ENCODE measurements around the gene ATXN7L2. TPM values are rescaled to one million over a fixed set of nuclear protein-coding genes. Genes with fewer than 3 reads are reported as not detected.

ATXN7L2 gene
- total RNA-seq, 1 experiment from 2014 or later: 1.9 TPM

DNA sequence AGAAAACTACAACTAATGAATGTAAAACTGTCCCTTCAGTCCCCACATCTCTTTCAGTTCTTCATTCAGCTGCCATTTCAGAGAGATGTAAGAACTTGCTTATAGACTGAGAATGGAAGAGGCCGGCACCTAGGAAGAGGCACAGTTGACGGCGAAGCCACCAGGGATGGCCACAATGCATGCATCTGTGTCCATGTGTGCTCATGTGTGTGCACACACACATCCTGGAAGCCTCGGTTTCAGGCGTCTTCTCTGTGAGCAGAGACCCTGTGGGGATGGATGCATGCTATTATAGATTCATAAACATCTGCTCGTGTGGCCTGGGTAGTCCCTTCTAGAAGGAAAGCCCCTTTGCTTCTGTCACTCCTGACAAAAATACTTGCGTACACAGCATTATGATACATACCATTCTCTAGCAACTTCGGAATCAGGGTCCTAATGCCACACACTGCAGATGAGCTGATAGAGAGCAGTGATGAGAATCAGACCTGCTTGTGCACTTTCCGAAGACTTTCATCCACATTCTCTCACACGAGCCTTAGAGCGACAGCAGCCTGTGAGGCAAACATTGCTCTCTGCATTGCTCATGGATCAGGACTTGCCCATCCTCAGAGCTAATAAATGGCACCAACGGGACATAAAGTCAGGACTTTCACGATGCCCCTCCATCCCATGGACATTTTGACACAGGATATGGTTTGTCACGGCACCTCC lies 43.5 kb downstream of the ATXN7L2 start:
- DNase-seq (ENCODE audit: low spot score): no peak

DNA sequence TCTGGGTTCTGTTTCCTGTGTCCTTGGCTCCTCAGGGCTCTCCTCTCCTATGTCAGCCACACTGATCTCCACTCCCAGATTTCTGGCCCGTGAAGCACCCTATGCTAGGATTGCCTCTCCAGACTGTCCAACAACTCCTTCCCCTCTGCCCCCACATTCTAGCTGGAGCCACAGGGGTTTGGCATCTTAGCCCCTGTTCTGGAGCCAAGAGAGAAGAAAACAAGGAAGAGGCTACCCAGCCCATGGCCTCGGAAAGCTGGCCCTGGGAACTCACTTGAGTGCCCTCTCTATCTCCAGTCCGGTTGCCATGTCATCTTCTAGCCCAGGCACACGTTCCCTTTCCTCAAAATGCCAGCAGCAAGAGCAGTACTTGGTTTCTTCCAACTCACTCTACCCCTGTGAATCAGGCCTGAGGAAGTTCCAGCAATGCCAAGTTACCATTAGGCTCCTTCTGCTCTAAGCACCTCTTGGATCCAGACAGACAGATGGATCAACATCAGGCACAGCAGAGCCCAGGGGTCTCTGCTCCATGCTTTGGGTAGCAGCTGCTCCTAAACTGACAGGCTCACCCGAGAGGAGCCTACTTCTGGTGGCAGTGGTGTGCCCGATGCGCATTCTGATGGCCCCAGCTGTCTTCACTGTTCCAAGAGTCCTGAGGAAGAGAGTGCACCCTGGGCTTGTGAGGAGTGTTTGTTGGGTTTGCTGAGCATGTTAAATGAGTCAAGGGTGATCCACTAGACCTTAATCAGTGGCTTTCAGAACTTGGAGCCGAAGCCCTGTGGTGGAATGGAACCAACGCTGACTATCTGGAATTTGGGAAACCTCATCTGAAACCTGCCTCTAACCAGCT lies 44.4 kb downstream of the ATXN7L2 start:
- DNase-seq (ENCODE audit: low spot score): no peak

DNA sequence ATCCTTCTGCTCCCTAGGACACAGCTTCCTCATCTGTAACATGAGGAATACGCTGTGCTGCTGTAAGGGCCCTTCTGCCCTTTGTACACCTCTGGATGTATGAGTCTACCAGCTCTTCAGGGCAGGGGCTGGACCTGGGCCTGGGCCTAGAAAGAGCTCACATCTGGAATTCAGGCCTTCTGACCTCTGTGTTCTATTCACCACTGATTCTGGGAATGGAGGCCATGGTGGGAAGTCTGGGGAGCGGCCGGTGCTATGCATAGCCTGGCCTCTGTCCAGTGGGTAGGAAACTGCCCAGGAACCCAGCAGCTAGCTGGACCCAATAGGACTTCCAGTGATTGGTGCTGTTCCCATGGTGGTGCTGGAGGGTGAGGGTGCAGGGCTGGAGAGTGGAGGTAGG lies 45.0 kb downstream of the ATXN7L2 start:
- DNase-seq (ENCODE audit: low spot score): no peak

DNA sequence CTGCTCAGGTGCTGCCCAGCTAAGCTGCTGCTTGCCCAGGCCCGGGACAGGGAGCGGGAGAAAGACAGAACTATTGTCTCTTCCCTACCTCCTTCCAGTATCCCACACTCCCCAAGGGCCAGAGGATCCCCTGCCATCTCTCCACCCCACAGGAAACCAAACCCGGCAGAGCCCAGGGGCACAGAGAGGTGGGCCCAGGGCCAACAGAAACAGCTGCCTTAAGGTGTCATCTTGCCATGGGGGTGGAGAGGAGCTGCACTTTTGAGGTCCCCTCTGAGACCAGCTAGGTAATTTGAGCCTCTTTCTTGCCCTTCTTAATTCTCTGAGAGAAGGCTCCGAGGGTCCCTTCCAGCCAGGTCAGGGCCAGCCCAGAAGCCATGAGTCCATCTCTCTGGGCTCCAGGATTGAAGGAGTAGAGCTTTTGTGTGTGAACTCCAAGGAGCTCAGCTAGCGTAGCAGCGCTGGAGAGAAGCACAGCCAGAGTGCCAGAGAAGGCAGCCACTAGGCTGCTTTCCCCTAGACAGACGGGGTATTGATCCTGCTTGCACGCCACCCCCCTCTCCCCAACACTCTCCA lies 46.3 kb downstream of the ATXN7L2 start:
- DNase-seq (ENCODE audit: low spot score): no peak

DNA sequence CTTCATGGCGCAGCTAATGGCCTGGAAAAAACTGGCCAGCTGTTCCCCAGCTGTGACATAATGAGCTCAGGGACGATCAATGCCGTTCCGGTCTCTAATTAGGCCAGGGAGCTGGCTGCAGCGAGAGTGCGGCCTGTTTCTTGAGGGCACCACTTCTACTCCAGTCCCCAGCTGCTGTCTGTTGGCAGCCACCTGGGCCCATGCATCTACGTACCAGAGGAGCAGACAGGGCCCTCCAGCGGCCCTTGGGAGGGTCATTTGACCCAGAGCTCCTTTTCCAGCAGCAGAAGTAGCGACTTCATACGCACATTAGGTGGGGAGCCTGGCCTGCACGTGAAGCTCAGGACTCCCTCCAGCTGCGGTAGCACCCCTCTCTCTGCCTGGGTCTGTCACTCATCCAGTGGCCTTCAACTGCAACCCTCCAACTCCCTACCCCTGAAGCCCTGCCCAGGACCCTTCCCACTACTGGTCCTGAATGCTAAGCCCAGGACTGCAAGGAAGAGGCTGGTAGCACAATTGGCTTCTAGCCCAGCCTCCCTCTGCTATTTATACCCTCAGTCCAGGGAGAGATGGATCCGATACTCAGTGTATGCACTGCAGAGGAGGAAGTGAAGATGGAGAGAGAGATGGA lies 46.9 kb downstream of the ATXN7L2 start:
- no peak for DNase-seq (ENCODE audit: low spot score)

DNA sequence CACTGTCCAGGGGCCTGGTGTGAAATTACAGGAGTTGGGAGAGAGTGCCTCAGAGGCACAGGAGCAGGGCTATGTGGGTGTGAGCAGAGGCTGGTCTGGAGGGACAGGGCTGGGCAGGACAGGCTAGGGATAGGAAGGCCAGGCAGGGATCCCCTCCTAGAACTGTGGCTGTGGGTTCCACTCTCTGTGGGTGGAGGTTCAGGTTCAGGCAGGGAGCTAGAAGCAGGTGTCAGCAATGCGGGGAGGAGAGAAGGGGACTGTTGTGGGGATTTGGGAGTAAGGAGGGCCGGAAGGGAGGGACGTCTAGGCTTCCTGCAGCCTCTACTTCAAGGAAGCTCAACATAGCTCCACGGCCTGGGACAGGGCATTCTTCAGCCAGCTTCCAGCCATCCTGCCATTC lies 47.7 kb downstream of the ATXN7L2 start:
- no peak for DNase-seq (ENCODE audit: low spot score)

DNA sequence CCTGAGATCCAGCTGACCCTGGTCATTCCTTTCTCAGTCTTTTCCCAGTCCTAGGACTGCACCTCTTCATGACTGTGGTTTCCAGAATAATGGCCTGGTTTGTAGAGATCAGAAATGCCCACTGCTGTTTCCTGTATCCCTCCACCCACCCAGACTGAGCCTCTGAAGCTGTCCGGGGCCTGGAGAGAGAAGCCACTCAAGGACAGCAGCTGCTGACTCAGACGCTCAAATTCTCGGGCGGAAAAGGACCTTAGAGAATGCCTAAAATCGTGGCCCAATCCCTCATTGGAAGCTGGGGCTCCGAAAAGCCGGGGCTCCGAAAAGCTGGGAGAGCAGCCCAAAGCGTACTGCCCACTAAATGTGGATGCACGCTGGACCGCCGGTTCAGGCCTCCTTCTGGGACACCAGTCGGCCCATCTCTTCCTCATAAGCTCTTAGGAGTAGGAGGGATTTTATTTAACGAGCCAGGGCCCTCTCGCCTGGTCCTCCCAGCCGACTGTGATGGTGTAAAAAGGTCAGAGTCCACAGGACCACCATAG lies 48.2 kb downstream of the ATXN7L2 start:
- DNase-seq (ENCODE audit: low spot score): no peak

DNA sequence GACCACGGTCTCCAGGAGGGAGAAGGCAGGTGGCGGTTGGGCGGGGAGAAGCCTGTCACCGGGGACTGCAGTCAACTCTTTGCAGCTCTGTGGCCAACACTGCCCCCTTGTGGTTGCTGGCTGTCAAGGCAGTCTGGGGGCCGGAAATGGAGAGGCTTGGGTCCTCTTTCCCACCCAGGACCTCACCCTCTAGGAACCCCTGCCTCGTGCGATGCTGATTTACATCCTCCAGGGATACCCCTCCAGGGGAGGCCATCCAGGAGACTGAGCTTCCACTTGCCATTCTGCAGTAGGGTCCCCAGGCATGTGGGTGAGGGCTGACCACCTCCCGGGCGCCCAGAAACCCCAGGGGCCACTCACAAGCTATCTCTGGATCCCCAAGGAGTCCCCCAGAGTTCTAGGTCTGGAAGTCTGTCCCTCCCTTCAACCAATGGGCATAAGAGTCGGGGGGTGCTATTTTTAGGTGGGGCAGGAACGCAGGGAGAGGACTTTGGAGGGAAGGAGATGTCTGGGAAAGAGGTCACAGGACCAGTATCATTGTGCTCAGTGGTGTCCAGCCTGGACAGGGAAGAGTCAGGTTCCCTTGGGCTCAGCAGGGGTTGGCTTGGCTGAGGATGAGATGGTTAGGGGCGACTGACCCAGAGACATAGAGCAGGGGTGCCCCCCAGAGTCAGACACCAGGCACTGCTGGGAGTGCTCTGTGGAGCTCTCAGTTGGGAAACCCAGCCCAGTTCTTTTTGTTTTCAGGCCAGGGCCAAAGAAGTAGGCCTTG lies 48.8 kb downstream of the ATXN7L2 start:
- DNase-seq (ENCODE audit: low spot score): peak; percentile 65

DNA sequence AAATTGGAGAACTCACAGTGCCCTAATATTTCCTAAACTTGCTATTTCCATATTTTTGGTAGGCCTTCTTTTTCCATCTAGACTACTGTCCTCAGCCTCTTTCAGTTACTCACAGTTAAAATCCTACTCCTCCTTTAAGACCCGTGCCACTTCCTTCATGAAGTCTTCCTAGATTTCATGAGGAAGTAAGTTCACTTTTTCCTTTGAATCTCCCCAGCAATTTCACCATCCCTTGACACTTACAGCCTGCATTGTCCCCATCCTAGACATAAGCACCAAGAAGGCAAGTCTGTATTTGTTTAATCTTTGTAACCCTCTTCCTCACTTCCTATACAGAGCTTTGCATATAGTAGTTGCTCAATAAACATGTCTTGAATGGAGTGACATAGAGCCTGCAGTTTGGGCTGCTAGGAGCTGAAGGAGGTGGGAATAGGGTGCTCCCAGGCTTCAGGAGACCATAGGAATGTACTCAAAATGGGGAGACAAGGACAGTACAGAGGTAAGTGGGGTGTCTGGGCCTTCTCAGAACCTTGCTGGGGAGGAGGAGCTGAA lies 50.7 kb downstream of the ATXN7L2 start:
- DNase-seq (ENCODE audit: low spot score): no peak

DNA sequence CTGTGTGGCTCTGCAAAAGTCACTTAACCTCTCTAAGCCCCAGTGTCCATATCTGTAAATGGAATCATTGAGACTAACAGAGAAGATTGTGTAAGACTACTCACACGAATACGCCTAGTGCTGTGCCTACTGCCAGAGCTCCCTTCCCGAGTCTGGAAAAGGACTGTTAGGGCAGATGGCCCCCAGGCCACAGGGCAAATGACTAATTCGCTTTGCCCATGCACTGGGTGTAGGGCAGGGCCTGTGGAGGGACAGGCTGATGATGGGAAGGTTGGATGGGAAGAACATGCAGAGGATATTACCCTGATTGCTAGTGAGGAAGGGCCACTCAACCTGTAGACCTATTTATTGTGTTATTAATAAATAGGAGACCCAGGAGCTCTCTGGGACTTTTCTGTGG lies 51.8 kb downstream of the ATXN7L2 start:
- no peak for DNase-seq (ENCODE audit: low spot score)

DNA sequence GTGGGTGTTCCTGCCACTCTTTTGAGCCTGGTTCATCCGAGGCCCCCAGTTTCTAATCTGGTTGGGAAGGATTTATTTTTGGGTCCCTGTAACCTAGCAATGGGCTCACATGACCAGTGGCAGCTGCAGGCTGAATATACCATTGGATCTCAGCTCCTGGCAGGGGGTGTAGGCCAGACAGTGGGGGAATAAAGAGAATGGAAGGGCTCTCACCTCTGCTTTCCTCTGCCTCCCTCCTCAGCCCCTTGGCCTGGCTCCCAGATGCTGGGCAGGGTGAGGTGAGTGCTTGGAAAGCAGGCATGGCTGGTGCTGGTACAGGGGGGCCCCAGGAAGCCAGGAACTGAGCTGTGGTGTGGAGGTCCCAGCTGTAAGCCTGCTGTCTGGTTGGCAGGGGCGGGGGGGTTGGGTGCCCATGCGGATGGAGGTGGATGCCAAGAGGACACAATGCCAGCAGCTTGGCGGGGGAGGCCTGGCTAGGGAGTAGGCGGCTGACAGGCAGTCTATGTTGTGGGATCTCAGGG lies 52.3 kb downstream of the ATXN7L2 start:
- no peak for DNase-seq (ENCODE audit: low spot score)

DNA sequence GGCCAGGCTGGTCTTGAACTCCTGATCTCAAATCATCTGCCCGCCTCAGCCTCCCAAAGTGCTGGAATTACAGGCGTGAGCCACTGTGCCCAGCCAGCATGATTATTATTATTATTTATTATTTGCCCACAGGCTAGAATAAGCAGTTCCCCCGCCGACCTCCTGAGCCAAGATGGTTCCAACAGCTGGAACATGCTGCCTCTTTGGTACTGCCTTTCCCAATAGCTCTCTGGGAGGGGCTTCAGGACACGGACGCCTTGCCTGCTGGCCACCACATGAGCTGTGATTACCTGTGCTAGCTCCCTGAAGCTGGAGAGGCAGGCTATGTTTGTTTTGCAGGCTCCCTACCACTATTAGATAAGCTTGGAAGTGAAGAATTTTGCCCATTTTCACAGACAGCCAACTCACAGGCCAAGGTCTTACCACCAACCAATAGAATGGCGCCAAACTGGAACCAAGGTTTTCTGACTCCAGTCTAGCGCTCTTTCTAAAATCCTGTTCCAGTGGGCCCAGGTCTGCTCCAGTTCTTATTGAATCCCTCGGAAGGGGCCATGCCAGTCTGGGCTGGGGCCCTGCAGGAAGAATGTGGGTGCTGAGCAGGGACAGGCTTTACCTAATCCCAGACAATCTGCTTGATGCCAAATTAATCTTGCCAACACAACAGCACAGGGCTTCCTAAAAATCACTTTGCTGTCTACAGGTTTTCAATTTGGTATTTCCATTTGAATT lies 53.9 kb downstream of the ATXN7L2 start:
- no peak for DNase-seq (ENCODE audit: low spot score)

DNA sequence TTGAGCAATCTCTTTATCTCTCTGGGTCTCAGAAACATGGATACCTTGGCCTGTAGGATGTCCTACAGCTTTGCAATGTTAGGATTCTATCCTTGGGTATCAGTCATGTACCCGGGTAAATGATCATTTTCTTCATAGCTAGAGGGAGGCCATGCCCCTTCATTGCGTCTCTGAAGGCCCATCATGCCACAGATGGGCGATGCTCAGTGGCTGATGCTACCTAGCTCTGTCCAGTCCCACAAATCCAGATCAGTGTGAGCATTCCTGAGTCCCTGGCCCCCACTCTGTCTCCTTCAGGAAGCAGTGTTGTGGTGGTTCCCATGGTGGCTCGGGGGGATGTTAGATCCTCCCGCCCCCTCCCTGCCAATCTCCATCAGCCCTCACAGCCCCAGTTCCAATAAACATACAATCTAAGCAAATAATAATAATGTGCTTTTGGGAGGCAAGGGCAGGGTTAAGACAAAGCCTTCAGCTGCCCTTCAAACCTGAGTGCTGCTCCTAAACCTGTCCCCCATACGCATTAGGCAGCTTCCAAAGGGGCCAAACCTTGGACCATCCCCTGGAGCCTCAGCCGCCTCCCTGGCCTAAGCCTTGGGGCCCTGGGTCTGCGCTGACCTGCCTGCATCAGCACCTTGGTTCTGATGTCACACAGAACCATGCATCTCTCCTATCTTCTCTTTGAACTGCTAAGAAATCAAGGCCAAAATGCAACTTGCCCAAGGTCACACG lies 55.3 kb downstream of the ATXN7L2 start:
- DNase-seq (ENCODE audit: low spot score): no peak

DNA sequence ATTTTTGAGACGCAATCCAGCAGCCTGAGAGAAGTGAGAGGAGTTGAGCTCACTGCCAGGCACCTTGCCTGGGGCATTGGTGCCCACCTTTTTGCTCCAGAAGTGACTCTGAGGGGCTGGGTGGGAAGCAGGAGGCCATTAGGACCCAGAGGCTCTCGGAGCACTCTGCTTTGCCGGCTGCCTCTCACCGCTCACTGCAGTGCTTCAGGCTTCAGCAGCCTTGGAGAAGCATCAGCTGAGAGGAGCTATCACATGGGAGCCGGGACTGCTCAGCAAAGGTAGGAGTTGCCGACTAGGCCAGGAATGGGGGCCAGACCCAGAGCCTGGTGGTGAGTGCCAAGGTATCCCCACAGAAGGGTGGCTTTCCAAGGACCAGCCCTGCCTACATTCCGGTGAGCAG lies 56.0 kb downstream of the ATXN7L2 start, which contains the start of gene GPR61:
Gene GPR61 (plus strand): TSS at position 197 of the 400 bp plus-strand sequence. CDS start 3,151 bp downstream, outside the sequence.
- no peak for DNase-seq (ENCODE audit: low spot score)

DNA sequence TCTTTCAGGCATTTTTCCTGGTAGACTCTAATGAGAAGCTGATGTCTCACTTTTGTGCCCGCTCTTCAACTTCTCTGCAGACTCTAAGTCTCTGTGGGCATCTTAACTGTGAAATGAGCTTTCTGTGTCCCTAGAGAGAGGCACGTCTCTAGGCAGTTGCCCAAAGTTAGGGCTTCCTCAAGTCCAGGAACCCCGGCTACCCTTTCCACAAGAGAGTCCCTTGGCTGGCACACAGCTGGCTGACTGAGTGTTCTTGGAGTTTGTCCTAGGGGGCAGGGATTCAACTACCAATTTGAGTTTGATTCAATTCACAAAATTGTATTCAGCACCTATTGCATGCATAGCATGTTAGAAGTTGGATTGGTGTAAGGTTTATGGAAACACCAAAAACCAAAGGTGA lies 57.4 kb downstream of the ATXN7L2 start:
- no peak for DNase-seq (ENCODE audit: low spot score)

All from H4 (cell line).